T47D (cell line): ENCODE data around the gene TAF4.
"Not testable (repeated sequence)": the region's sequence is repeated elsewhere in the genome, so short reads cannot be mapped to it uniquely, and the experiment has no call there.

Experiments used
- DNase-seq, 2 experiments: peaks; one replicate each; pipeline versions ENCODE4 v3.0.0 to v3.0.0-alpha.2; 2011 to 2012; ENCODE audit warnings: low read depth in 1 of 2, low spot score in 1 of 2
- JUND ChIP-seq: IDR thresholded peaks from 2 replicates; pipeline ENCODE4 v1.6.1; 2012; ENCODE audit warnings: low read depth
- in situ Hi-C: cut with HindIII; loops from 2 replicates; pipeline ENCODE4 v1.10.0; 2016; ENCODE audit warnings: low sequenced_read_pairs, low pct_unique_long_range_greater_than_20kb

Gene TAF4

DNA sequence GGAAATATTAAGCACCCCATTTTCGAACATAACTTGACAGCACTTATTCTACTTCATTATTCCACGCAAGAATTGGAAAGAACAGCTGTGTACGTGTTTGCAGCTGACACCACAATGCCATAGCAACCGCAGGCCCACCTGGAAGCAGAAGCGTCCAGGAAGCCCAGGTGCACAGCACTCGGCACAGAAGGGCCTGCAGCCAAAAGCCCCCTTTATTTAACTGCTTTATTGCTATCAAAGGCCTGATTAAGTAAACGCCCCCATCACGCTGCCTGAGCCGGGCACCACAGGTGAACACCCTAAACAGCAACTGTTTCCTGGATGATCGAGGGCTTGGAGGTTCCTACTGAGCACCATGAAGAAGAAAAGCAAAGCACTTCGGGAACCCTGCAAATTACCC, 6.3 kb downstream of the TAF4 start:
- no peak for TF ChIP-seq JUND
- in situ Hi-C loops = no loop called here

GRCh38 chr20:62058941-62059340, 6.7 kb downstream of the TAF4 start:
- in situ Hi-C loops = no loop called here
- DNase-seq = no peak
- TF ChIP-seq JUND = no peak

More for the DNA sequence above, 6.3 kb downstream of the TAF4 start:
- DNase-seq = no peak

DNA sequence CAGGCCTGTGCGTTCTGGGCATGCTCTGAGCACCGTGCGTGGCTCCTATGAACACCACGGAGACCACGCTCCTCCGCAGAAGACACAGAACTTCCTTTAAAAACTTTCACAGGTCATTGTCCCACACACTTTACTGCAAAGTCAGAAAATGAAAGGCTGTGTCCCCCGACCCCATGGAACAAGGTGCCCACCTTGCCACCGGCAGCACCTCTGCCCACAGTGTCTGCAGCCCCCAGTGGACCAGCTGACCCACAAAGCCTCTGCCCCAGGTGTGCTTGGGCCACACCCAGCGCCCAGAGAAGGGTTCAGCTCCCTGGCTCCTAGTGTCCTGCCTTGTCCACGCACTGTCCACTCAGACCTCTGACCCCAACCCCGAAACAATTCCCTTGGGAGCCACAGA, 8.7 kb downstream of the TAF4 start:
- TF ChIP-seq JUND = no peak
- in situ Hi-C loops = no loop called here
- DNase-seq = no peak

DNA sequence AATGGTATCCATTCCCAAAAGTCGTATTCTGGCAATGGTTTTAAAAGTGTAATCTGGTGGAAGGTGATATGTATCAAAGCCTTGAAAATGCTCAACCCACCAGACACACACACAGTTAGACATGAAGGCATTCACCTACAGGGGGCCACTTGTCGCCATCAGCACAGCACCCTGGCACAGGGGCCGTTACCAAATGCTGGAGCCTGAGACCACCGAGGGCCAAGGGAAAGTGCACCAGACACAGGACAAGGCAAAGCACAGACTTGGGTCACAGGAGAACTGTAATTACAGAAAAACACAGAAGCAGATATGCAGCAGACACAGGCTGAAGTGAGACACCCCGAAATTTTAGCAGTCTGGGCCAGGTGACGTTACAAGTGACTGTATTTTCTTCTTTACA, 9.3 kb downstream of the TAF4 start:
- no peak for TF ChIP-seq JUND
- no peak for DNase-seq
- in situ Hi-C loops = no loop called here

DNA sequence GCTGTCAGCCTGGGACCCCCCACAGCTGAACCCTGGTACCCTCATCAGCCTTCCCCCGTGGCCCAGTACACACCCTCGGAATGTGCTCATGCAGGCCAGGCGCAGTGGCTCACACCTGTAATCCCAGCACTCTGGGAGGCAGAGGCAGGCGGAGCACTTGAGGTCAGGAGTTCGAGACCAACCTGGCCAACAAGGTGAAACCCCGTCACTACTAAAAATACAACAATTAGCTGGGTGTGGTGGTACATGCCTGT, 9.9 kb downstream of the TAF4 start:
- DNase-seq, in situ Hi-C loops: not testable (repeated sequence)

GRCh38 chr20:62055106-62055861, 10.4 kb downstream of the TAF4 start:
- no peak for TF ChIP-seq JUND
- in situ Hi-C loops = no loop called here
- DNase-seq = no peak

- TF ChIP-seq JUND = no peak
- in situ Hi-C loops = no loop called here
- DNase-seq = no peak
Measured at GRCh38 chr20:62054451-62054953, 11.2 kb downstream of the TAF4 start.

- no peak for DNase-seq
- TF ChIP-seq JUND = no peak
- in situ Hi-C loops = no loop called here
Measured at GRCh38 chr20:62053465-62054196, 12.1 kb downstream of the TAF4 start.

- no peak for TF ChIP-seq JUND
- no peak for DNase-seq
- in situ Hi-C loops = no loop called here
Measured at GRCh38 chr20:62052842-62053464, 12.7 kb downstream of the TAF4 start.

DNA sequence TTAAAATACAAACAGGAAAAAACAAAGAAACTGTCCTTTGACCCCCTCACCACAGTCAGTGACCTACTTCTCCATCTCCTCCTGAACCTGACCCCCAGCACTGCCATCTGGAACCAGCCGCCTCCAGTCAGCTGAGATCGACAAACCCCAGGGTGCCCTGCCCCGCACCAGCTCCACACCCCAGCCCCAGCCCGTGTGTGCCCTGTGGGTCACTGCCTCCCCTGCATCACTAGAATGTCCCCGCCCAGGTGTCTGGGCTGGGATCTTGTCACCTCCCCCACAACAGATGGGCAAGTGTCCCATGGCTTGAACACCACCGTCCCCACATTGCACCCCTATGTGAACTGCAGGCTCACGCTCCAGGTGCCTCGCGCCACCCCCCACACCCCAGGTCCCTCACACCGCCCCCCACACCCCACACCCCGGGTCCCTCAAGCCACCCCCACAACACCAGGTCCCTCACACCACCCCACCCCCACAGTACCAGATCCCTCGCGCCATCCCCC, 13.3 kb downstream of the TAF4 start:
- no peak for DNase-seq
- no peak for TF ChIP-seq JUND
- in situ Hi-C loops = no loop called here

DNA sequence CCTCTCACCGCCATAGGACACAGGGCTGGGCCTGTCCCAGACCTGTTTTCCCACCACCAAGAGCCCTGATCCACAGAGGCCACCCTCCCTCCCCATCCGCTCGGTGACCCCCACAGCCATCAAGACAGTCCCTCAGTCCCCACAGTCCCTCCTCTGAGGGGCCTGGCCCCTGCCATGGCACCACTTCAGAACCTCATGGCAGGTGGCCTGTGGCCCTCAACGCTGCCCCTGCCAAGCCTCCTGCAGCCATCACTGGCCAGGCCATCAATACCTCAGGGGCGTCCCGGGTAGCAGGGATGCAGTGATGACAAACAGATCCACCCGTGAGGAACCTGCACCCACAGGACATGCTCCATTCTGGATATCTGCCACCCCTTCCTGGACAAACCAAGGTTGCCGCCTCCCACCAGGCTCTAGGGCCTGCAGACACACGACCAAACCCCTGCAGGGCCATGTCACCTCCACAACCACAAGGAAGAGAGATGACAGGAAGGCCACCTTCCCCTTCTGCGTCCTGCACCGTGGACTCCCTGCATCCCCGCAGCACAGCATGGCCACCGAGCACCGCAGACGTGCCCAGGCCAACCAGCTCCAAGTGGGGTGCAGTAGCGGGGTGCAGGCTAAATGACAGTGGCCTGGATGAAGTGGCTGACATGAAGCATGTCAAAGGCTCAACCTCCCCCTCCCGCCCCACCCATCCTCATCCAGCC, 14.0 kb downstream of the TAF4 start:
- no peak for TF ChIP-seq JUND
- DNase-seq = no peak
- in situ Hi-C loops = no loop called here

DNA sequence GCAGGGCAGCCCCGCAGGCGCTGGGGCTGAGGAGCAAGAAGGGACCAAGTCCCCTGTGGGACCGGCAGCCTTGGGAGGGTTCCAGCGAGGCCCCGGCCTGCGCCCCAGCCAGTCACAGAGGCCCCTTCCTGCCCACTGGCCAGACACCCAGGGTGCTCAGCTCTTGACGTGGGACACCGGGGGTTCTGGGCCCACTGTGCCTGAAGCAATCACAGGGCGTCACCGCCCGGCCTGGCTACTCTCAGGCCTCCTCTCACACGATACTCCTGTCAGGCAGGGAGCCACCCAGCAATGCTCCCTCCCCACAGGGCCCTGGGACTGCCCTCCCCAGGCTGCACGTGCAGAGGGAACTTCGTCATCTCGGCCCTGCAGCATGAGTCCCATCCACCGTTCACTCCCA, 14.5 kb downstream of the TAF4 start:
- no peak for TF ChIP-seq JUND
- in situ Hi-C loops = no loop called here
- no peak for DNase-seq
